Measurements from ENCODE around the gene MBP.

The MBP gene

GRCh38 chr18:77114415-77115191, 18.0 kb downstream of the MBP start:
- peak; percentile 99 for DNase-seq

GRCh38 chr18:77114152-77114414, 18.5 kb downstream of the MBP start:
- DNase-seq: no peak

GRCh38 chr18:77113361-77114151, 19.0 kb downstream of the MBP start:
- peak in 1 of 2 donors; percentile 66 for DNase-seq

- no peak for DNase-seq
Measured at GRCh38 chr18:77112747-77113092, 19.9 kb downstream of the MBP start.

GRCh38 chr18:77111951-77112746, 20.4 kb downstream of the MBP start:
- peak; percentile 82 to 89 for DNase-seq

- DNase-seq: peak; percentile 70 to 76
Measured at GRCh38 chr18:77111449-77111848, 21.1 kb downstream of the MBP start.

- no peak for DNase-seq
Measured at GRCh38 chr18:77110936-77111335, 21.6 kb downstream of the MBP start.

GRCh38 chr18:77110400-77110799, 22.2 kb downstream of the MBP start:
- no peak for DNase-seq

GRCh38 chr18:77109648-77110019, 22.9 kb downstream of the MBP start:
- DNase-seq: no peak

GRCh38 chr18:77108821-77109647, 23.5 kb downstream of the MBP start:
- peak; percentile 54 to 75 for DNase-seq

GRCh38 chr18:77108001-77108692, 24.4 kb downstream of the MBP start:
- DNase-seq: peak; percentile 91 to 93

GRCh38 chr18:77107292-77107691, 25.3 kb downstream of the MBP start:
- no peak for DNase-seq

GRCh38 chr18:77106331-77106730, 26.3 kb downstream of the MBP start:
- peak; percentile 79 to 86 for DNase-seq

- no peak for DNase-seq
Measured at GRCh38 chr18:77105680-77106079, 26.9 kb downstream of the MBP start.

GRCh38 chr18:77105028-77105427, 27.6 kb downstream of the MBP start:
- no peak for DNase-seq

- DNase-seq: no peak
Measured at GRCh38 chr18:77103991-77104531, 28.5 kb downstream of the MBP start.

GRCh38 chr18:77103187-77103850, 29.3 kb downstream of the MBP start:
- peak; percentile 19 to 54 for DNase-seq

GRCh38 chr18:77102259-77103040, 30.1 kb downstream of the MBP start:
- peak; percentile 31 to 40 for DNase-seq

GRCh38 chr18:77101410-77102258, 30.9 kb downstream of the MBP start:
- DNase-seq: peak; percentile 97 to 98

Measured in inflammatory macrophage (primary cell).